Measurements from ENCODE around the gene CCDC38.

Gene CCDC38

GRCh38 chr12:95944108-95944704 is 1.8 kb upstream of the CCDC38 start:
- Mint-ChIP-seq H3K27ac (no peak overlapping the region), H3K27me3 (ENCODE audit: low read depth) (peaks cover 12% of the 10 kb centered on the region), H3K36me3 (ENCODE audit: low read depth) (no peaks in the 10 kb centered on the region), H3K4me3 (peak overlapping the region; percentile 34), H3K9me3 (no peaks in the 10 kb centered on the region), H3K4me1 (ENCODE audit: low read depth) (peaks cover 9% of the 10 kb centered on the region)

DNA sequence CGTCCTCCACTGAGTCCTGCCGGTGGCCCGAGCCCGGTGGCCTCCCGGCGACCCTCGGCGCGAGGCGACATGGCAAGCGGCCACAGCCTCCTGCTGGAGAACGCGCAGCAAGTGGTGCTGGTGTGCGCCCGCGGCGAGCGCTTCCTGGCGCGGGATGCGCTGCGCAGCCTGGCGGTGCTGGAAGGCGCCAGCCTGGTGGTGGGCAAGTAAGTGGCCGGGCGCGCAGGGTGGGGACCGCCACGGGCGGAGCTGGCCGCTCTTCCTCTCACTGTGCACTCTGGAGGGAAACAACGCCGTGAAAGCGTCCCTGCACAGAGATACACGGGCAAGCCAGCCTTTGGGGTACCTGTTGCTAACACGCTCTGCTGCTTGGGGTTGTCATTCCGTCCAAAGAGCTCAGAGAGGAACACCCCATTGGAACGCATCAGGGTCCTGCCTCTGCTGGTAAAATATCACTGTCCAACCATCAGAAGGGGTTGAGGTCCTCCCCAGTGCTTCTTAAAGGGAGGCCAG is 972 bp upstream of the CCDC38 start, which contains the start of gene AMDHD1:
AMDHD1 (plus strand) TSS at position 2 of the 513 bp plus-strand sequence; CDS start at position 70, 68 bp downstream.
- H3K36me3 Mint-ChIP-seq (ENCODE audit: low read depth): no peaks in the 10 kb centered on the region
- peak within 1 kb of the TSS; percentile 96 for H3K4me3 Mint-ChIP-seq
- H3K27me3 Mint-ChIP-seq (ENCODE audit: low read depth): peaks cover 15% of the 10 kb centered on the region
- peak within 1 kb of the TSS; percentile 89 for H3K27ac Mint-ChIP-seq
- H3K4me1 Mint-ChIP-seq (ENCODE audit: low read depth): peaks cover 9% of the 10 kb centered on the region
- no peaks in the 10 kb centered on the region for H3K9me3 Mint-ChIP-seq

DNA sequence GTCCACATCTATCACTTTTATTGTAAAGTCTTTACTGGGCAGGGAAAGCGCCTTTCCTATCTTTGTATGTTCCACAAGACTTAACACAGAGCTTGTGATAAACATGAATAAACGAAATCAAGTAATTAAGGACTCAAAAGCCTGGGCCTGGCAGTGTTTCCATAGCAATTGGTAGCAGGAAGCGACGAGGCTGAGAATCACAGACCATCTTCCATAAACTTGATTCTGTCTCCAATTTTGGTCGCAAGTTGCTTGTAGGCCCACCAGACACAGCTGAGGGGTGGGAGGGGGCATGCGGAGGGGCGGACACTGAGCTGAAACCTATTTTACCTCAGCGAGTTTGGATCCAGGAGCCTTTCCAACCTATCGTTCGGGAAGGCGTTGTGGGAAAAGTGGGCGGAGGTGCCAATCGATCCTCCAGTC is 302 bp downstream of the CCDC38 start:
- Mint-ChIP-seq H3K27ac (no peak overlapping the region), H3K4me1 (ENCODE audit: low read depth) (peaks cover 9% of the 10 kb centered on the region), H3K4me3 (peak overlapping the region; percentile 96), H3K27me3 (ENCODE audit: low read depth) (peaks cover 19% of the 10 kb centered on the region), H3K9me3 (no peaks in the 10 kb centered on the region), H3K36me3 (ENCODE audit: low read depth) (no peaks in the 10 kb centered on the region)

GRCh38 chr12:95940514-95940913 is 1.9 kb downstream of the CCDC38 start:
- no peaks in the 10 kb centered on the region for H3K9me3 Mint-ChIP-seq
- H3K36me3 Mint-ChIP-seq (ENCODE audit: low read depth): no peaks in the 10 kb centered on the region
- H3K4me3 Mint-ChIP-seq: no peak overlapping the region
- no peak overlapping the region for H3K27ac Mint-ChIP-seq
- peaks cover 18% of the 10 kb centered on the region for H3K27me3 Mint-ChIP-seq (ENCODE audit: low read depth)
- H3K4me1 Mint-ChIP-seq (ENCODE audit: low read depth): peaks cover 9% of the 10 kb centered on the region

DNA sequence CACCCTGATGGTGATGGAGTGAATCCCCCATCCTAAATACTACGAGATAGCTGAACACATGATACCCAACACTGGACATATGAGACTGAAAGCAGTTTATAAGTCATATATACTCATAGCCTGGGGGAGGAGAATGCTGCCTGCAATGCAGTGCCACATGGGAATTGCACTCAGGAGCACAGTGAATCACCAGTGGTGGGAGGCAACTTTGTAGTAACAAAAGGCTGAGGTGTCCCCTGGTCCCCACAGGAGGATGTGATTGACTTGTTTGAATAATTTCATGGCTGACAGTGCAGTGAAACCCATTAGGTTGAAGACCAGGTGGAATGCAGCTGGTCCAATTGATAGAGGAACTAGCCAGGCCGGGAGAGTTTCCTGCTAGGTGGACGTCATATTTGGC is 20.2 kb downstream of the CCDC38 start:
- H3K27me3 Mint-ChIP-seq (ENCODE audit: low read depth): peaks cover 4% of the 10 kb centered on the region
- H3K36me3 Mint-ChIP-seq (ENCODE audit: low read depth): no peaks in the 10 kb centered on the region
- no peak overlapping the region for H3K4me3 Mint-ChIP-seq
- no peak overlapping the region for H3K27ac Mint-ChIP-seq
- H3K4me1 Mint-ChIP-seq (ENCODE audit: low read depth): no peaks in the 10 kb centered on the region
- H3K9me3 Mint-ChIP-seq: no peaks in the 10 kb centered on the region

DNA sequence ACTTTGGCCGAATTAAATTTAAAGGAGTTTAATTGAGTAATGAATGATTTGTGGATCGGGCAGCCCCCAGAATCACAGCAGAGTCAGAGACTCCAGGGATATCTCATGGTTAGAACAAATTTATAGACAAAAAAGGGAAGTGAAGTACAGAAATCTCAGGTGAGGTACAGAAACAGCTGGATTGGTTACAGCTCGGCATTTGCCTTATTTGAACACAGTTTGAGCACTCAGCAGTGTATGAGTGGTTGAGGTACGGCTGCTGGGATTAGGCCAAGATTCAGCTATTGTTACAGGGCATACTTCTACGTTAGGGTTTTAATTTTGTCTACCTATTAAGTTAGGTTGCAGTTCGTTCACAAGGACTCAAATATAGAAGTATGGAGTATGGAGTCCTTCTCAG is 23.3 kb downstream of the CCDC38 start:
- peaks cover 23% of the 10 kb centered on the region for H3K27me3 Mint-ChIP-seq (ENCODE audit: low read depth)
- no peaks in the 10 kb centered on the region for H3K9me3 Mint-ChIP-seq
- H3K36me3 Mint-ChIP-seq (ENCODE audit: low read depth): no peaks in the 10 kb centered on the region
- no peak overlapping the region for H3K27ac Mint-ChIP-seq
- H3K4me3 Mint-ChIP-seq: no peak overlapping the region
- no peaks in the 10 kb centered on the region for H3K4me1 Mint-ChIP-seq (ENCODE audit: low read depth)

DNA sequence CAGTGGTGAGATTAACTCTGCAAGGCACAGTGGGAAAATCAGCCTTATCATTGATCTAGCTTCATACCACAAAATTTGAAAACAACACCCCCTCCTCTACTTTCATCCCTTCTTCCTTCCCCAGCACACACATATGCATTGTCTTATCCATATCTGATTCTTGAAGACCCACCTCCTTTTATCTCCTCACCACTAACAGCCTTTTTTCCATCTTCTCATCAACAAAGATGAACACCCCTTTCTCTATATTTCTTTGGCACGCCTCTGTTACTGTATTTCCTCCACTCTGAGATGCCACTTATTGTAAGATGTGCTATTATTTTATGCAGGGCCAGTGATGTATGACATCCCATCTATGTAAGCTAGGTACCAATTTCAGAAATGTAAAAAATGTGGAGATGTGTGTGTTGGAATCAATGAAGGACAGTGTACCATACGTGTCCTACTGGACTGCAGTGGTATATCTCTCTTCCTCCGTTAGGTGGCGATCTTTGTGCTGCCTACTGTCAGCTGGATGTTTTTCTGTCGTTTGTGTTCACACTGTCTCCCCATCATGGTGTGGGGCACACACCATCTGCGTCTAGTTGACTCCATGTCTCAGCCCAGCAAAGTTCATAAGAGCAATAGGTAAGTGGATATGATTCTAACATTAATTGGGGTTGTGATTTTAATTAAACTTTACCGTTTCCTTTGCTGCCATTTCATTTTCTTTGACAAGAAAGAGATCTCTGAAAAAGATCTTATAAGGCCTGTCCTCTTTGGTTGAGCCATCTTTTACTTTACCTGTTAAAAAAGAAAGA is 24.0 kb downstream of the CCDC38 start:
- H3K4me1 Mint-ChIP-seq (ENCODE audit: low read depth): no peaks in the 10 kb centered on the region
- H3K4me3 Mint-ChIP-seq: no peak overlapping the region
- H3K27ac Mint-ChIP-seq: no peak overlapping the region
- H3K27me3 Mint-ChIP-seq (ENCODE audit: low read depth): peaks cover 23% of the 10 kb centered on the region
- H3K36me3 Mint-ChIP-seq (ENCODE audit: low read depth): no peaks in the 10 kb centered on the region
- no peaks in the 10 kb centered on the region for H3K9me3 Mint-ChIP-seq

- Mint-ChIP-seq H3K4me3 (no peak overlapping the region), H3K9me3 (no peaks in the 10 kb centered on the region), H3K27ac (no peak overlapping the region)
These were observed 32.5 kb downstream of the CCDC38 start for GRCh38 chr12:95909871-95910270.

DNA sequence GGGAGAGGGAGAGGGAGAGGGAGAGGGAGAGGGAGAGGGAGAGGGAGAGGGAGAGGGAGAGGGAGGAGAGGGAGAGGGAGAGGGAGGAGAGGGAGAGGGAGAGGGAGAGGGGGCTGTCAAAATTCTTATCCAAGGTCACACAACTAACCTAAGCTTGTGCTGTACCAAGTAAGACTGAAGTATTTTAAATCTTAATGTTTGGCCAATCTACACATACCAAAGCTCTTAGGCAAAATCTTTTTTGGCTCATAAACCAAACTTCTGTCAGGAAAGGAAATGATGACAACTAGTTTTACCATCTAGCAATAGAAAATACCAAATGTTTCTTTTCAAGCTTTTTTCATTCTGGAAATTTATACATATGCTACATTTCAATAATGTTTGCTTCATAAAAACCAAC is 33.8 kb downstream of the CCDC38 start:
- Mint-ChIP-seq H3K27ac (no peak overlapping the region), H3K36me3 (ENCODE audit: low read depth) (no peaks in the 10 kb centered on the region), H3K4me3 (no peak overlapping the region), H3K27me3 (ENCODE audit: low read depth) (peaks cover 28% of the 10 kb centered on the region), H3K9me3 (peaks cover 2% of the 10 kb centered on the region), H3K4me1 (ENCODE audit: low read depth) (no peaks in the 10 kb centered on the region)

More at GRCh38 chr12:95909871-95910270, 32.5 kb downstream of the CCDC38 start:
- Mint-ChIP-seq H3K27me3 (ENCODE audit: low read depth) (peaks cover 23% of the 10 kb centered on the region), H3K4me1 (ENCODE audit: low read depth) (no peaks in the 10 kb centered on the region), H3K36me3 (ENCODE audit: low read depth) (no peaks in the 10 kb centered on the region)

GRCh38 chr12:95898081-95898480 is 44.3 kb downstream of the CCDC38 start:
- H3K9me3 Mint-ChIP-seq: peaks cover 2% of the 10 kb centered on the region
- H3K4me3 Mint-ChIP-seq: no peak overlapping the region
- no peaks in the 10 kb centered on the region for H3K36me3 Mint-ChIP-seq (ENCODE audit: low read depth)
- H3K27me3 Mint-ChIP-seq (ENCODE audit: low read depth): peaks cover 17% of the 10 kb centered on the region
- no peak overlapping the region for H3K27ac Mint-ChIP-seq
- H3K4me1 Mint-ChIP-seq (ENCODE audit: low read depth): no peaks in the 10 kb centered on the region

GRCh38 chr12:95896846-95897245 is 45.6 kb downstream of the CCDC38 start:
- H3K36me3 Mint-ChIP-seq (ENCODE audit: low read depth): no peaks in the 10 kb centered on the region
- H3K4me3 Mint-ChIP-seq: no peak overlapping the region
- no peaks in the 10 kb centered on the region for H3K9me3 Mint-ChIP-seq
- no peak overlapping the region for H3K27ac Mint-ChIP-seq
- H3K27me3 Mint-ChIP-seq (ENCODE audit: low read depth): peaks cover 18% of the 10 kb centered on the region
- H3K4me1 Mint-ChIP-seq (ENCODE audit: low read depth): no peaks in the 10 kb centered on the region

DNA sequence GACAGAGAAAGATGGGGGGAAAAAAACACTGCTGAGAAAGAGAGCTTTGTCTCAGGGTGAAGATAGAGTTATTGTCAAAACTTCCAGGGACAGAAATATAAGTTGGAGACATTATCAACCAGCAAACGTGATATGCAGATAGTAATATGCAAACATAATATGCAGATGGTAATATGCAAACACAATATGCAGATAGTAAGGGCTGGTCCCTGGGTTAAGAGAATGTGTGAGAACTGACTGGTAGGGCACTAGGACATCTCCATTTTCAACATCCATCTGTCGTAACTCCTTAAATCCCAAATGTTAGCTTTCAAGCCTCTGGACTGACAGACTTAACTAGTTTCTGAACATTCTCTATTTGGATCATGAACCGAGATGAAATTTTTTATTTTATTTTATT is 51.5 kb downstream of the CCDC38 start:
- no peak overlapping the region for H3K4me3 Mint-ChIP-seq
- H3K4me1 Mint-ChIP-seq (ENCODE audit: low read depth): no peaks in the 10 kb centered on the region
- H3K27ac Mint-ChIP-seq: no peak overlapping the region
- H3K27me3 Mint-ChIP-seq (ENCODE audit: low read depth): peaks cover 14% of the 10 kb centered on the region
- H3K36me3 Mint-ChIP-seq (ENCODE audit: low read depth): no peaks in the 10 kb centered on the region
- no peaks in the 10 kb centered on the region for H3K9me3 Mint-ChIP-seq

- Mint-ChIP-seq H3K36me3 (ENCODE audit: low read depth) (no peaks in the 10 kb centered on the region), H3K9me3 (no peaks in the 10 kb centered on the region), H3K27ac (no peak overlapping the region), H3K4me3 (no peak overlapping the region), H3K27me3 (ENCODE audit: low read depth) (peaks cover 2% of the 10 kb centered on the region), H3K4me1 (ENCODE audit: low read depth) (no peaks in the 10 kb centered on the region)
These were observed 55.1 kb downstream of the CCDC38 start for GRCh38 chr12:95887311-95887710.

GRCh38 chr12:95884998-95885397 is 57.4 kb downstream of the CCDC38 start:
- peaks cover 2% of the 10 kb centered on the region for H3K27me3 Mint-ChIP-seq (ENCODE audit: low read depth)
- H3K4me1 Mint-ChIP-seq (ENCODE audit: low read depth): no peaks in the 10 kb centered on the region
- H3K9me3 Mint-ChIP-seq: no peaks in the 10 kb centered on the region
- no peaks in the 10 kb centered on the region for H3K36me3 Mint-ChIP-seq (ENCODE audit: low read depth)
- H3K4me3 Mint-ChIP-seq: no peak overlapping the region
- no peak overlapping the region for H3K27ac Mint-ChIP-seq

DNA sequence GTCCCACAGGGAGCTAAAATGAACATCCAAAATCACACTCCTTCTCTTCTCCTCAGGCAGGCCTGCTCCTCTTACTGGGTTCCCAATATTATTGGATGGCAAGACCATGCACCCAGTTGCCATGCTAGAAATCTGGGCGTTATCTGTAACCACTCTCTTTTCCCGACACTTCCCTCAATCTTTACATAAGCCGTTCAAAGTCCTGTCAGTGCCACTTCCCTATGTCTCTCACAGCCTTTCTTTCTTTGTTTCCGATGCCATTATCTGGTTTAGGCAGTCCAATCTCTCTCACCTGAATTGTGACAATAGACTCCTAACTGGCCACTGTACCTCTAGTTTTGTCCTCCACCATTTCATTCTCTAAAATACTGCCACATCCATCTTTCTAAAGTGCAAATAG is 59.5 kb downstream of the CCDC38 start:
- Mint-ChIP-seq H3K4me1 (ENCODE audit: low read depth) (no peaks in the 10 kb centered on the region), H3K27ac (no peak overlapping the region), H3K4me3 (no peak overlapping the region), H3K36me3 (ENCODE audit: low read depth) (no peaks in the 10 kb centered on the region), H3K27me3 (ENCODE audit: low read depth) (peaks cover 2% of the 10 kb centered on the region), H3K9me3 (no peaks in the 10 kb centered on the region)

Measured in T-helper 1 cell treated with Interleukin-12 subunit alpha and Interleukin-12 subunit beta and Interleukin-4 antibody, amounts not matched to agents 30 μg/mL and 1 μg/mL, for 36 hours (primary cell).